Gastroesophageal sphincter (tissue), 3 donors: ENCODE results near the gene TNFAIP3.

Experiments
- EP300 ChIP-seq: sonication (generic); formaldehyde crosslinking; IDR thresholded peaks from one replicate; pipeline ENCODE4 v1.6.1; 2017; ENCODE audit warnings: antibody characterized with exemption, mild to moderate bottlenecking
- POLR2A ChIP-seq, 2 donors: fragments of 450-650 bp; IDR thresholded peaks; one replicate each; pipeline ENCODE4 v1.6.1; 2017; ENCODE audit warnings: antibody characterized with exemption in 2 of 2, mild to moderate bottlenecking in 2 of 2, moderate library complexity in 1 of 2
- POLR2AphosphoS5 ChIP-seq: sonication (generic); formaldehyde crosslinking; IDR thresholded peaks from one replicate; pipeline ENCODE4 v1.6.1; 2017; ENCODE audit warnings: antibody characterized with exemption
- TF ChIP-seq, protein P1 (sequence below), 4 experiments: fragments of 200-600 bp in 2 of 4; fragments of 450-650 bp in 2 of 4; sonication (generic) in 1 of 4; IDR thresholded peaks; one replicate each; pipeline ENCODE4 v1.5.1; 2017 to 2019; ENCODE audit warnings: antibody characterized with exemption in 4 of 4, mild to moderate bottlenecking in 2 of 4, moderate library complexity in 2 of 4

DNA sequence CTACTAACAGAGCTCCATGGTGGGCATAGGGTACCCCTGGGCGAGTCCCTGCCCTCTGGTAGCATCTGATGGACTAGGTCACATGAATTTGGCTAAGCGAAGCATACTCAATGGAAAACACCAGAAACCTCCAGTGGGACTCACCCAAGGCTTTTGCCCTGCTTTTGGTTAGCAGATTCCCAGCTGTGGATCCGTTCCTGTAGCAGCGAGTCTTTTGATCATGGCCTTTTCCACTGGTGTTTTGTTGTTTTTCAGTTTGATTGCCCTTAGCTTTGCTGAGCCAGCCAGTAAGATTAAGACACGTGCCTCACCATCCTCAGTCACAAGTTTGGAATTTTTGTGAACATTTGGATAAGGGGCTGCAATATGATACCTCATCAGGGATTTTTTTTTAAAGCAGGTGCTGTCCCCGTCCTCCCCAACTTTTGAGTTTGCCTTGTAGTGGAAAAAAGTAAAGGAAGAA is 8.0 kb downstream of the TNFAIP3 start:
- TF ChIP-seq POLR2A (IDR thresholded peaks at IDR 0.05) = no peak
- TF ChIP-seq, protein P1, sequence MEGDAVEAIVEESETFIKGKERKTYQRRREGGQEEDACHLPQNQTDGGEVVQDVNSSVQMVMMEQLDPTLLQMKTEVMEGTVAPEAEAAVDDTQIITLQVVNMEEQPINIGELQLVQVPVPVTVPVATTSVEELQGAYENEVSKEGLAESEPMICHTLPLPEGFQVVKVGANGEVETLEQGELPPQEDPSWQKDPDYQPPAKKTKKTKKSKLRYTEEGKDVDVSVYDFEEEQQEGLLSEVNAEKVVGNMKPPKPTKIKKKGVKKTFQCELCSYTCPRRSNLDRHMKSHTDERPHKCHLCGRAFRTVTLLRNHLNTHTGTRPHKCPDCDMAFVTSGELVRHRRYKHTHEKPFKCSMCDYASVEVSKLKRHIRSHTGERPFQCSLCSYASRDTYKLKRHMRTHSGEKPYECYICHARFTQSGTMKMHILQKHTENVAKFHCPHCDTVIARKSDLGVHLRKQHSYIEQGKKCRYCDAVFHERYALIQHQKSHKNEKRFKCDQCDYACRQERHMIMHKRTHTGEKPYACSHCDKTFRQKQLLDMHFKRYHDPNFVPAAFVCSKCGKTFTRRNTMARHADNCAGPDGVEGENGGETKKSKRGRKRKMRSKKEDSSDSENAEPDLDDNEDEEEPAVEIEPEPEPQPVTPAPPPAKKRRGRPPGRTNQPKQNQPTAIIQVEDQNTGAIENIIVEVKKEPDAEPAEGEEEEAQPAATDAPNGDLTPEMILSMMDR (IDR thresholded peaks at IDR 0.05) = no peak
- TF ChIP-seq EP300 = no peak
- TF ChIP-seq POLR2AphosphoS5 = no peak
